NB4 (cell line): ENCODE results near the gene BAIAP3.

Source experiments
- CTCF ChIP-seq: IDR thresholded peaks from one replicate; pipeline ENCODE4 v1.5.1; 2012; ENCODE audit warnings: low read depth, low read length
- POLR2A ChIP-seq: IDR thresholded peaks from 2 replicates; pipeline ENCODE4 v1.6.1; 2011; ENCODE audit warnings: mild to moderate bottlenecking; ENCODE audit not compliant: insufficient read length; ENCODE audit errors: extremely low read depth

GRCh38 chr16:1291576-1291974 is 41.9 kb upstream of the BAIAP3 start:
- no peak for TF ChIP-seq POLR2A
- TF ChIP-seq CTCF = no peak
